GM19455 (cell line): ENCODE measurements around the gene CSTF3.
"Not testable (repeated sequence)": the region's sequence is repeated elsewhere in the genome, so short reads cannot be mapped to it uniquely, and the experiment has no call there.

Source experiments
- ATAC-seq: cut with Tn5 transposase; IDR thresholded peaks from one replicate; pipeline ENCODE4 v1.9.1; 2021; ENCODE audit not compliant: unreplicated experiment

The CSTF3 gene

DNA sequence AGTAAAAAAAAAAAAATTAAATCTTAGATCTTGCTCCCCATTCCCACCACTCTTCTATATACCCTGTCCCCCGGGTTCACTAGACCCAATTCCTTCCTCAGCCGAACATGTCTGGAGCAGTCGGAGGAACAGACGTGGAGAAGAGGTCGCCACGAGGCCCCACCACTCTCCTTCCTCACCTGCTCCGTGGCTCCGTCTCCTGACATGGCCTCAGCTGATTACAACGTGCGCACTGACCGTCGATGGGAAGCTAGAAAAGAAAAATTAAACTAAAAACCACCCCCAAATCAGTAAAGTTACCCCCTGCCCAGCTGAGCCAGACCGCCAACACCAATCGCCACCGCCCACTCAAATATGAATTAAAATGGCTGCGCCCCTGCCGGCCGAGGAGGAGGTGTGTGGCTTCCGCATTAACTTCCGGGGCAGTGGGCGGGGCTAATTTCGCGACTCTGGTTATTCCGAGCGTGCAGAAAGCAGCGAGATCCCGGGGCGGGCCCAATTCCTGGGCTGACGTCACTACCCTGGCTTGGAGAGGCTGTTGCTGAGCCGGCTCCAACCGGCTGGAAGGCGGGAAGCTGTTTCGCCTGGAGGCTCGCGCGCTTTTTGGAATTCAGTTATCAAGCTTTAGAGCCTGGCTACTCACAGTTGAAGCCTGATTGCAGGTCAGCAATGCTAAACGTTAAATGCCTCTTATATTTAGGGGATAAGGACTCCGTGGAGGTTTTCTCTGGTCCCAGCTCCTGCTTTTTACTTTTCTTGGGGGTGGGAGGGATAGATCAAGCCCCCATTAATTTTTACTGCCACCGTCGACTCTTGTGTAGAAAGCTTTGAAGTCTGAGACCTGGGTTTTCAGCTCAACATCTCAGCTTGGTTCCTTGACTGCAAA, at the start of gene CSTF3:
Gene CSTF3, minus strand, starts transcription at position 361 of the 886 bp plus-strand sequence. Its CDS starts 155 bp downstream, at position 206.
- ATAC-seq, result peak; percentile 92

DNA sequence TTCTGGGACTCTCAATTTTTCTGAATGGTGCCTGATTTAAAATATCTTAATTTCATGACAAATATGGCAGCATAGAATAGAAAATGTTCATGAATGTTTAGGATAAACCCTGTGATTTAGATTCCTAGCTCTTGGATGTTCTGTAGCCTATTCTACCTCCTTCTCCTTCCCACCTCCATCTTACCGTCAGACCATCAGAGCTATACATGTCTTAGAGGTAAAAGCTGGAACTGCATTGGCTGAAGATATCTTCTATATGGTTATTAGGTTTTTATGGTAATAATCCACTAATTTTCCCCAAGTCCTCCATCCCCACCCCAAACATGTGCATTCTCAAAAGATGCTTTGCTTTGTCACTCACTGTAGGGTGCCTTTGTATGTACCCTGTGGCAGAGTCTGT, 46.9 kb upstream of the CSTF3 start:
- no peak for ATAC-seq

GRCh38 chr11:33207408-33207985, 46.2 kb upstream of the CSTF3 start:
- ATAC-seq, result no peak

DNA sequence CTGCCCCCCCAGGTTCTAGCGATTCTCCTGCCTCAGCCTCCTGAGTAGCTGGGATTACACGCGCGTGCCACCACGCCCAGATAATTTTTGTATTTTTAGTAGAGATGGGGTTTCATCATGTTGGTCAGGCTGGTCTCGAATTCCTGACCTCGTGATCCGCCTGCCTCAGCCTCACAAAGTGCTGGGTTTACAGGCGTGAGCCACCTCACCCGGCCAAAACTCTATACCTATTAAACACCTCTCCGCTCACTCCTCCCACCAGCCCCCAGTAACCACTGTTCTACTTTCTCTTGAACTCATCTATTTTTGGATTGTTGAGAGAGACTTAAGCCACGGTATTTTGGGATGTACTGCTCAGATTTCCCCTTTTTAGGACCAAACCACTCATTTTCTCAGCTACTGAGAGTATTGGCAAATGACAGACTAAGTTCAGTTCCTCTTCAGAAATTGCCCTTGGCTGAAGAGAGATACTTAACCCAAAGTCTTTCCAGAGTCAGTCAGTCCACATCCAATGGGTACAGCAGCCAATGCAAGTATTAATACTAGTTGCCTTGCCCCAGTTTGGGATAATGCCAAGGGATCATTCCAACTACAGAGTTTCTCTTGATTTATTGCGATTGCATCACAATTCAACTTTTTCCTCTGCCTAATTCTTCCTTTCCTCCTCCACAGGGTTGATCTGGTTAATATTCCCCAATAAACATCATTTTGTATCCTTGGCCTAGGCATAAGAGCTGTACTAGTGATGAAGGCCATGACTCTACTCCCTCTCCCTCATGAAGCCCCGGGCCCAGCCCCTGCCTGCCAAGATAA, 36.8 kb upstream of the CSTF3 start:
- ATAC-seq, result no peak

- ATAC-seq, result no peak
These were observed 34.3 kb upstream of the CSTF3 start for GRCh38 chr11:33195462-33196173.

GRCh38 chr11:33194455-33194854, 33.2 kb upstream of the CSTF3 start:
- no peak for ATAC-seq

GRCh38 chr11:33191467-33191866, 30.2 kb upstream of the CSTF3 start:
- ATAC-seq, result no peak

DNA sequence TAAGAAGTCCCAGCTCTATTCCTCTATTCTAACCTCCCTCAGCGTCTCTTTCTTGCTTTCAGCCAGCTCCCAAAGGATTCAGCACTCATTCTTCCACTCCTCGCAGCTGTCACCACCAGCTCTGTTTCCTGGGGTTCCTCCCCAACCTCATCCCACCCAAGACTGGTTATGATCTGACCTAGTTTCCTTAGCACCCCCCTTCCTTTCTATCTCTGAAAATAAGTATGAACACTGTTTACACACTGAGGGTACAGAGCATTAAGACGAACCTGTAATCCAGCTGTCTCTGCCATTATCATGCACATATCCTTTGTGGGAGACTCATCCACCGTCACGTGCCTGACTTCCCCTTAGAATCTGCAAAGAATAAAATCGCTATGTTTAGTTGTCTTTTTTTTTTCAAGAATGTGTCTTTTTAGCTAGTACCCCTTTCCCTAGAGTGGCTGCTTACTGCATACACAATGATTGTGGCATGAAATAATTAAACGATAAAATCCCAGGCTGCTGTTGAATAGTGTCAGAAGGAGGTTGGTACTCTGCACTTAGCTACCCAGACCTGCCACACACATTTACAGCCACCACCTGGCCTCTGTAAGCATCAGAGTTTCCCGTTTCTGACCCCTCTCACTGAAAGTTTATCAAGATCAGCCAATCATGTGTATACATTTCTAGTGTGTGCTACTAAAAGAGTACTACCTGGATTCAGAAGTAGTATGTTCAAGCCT, 26.9 kb upstream of the CSTF3 start:
- ATAC-seq, result no peak

- no peak for ATAC-seq
These were observed 24.5 kb upstream of the CSTF3 start for GRCh38 chr11:33185756-33186155.

GRCh38 chr11:33182246-33182878, 21.1 kb upstream of the CSTF3 start:
- ATAC-seq, result no peak

DNA sequence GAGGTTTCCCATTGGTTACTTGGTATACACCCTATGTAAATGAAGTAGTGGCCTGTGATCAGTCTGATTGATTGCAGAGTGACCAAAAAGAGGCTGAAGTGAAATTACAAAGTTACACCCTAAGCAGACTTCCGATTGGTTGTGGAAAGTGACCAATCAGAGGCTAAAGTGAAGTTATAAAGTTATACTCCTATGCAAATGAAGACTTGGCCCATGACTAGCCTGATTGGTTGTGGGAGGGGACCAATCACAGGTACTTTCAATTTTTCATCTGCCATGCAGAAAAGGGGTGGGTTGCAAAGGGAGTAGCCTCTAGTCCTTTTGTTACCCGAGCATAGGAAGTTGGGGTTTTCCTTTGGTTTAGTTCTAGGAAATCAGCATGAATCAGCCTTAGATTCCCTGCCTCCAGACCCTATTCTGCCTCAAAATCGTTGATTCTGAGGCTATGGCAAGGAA, 18.1 kb upstream of the CSTF3 start:
- no peak for ATAC-seq

DNA sequence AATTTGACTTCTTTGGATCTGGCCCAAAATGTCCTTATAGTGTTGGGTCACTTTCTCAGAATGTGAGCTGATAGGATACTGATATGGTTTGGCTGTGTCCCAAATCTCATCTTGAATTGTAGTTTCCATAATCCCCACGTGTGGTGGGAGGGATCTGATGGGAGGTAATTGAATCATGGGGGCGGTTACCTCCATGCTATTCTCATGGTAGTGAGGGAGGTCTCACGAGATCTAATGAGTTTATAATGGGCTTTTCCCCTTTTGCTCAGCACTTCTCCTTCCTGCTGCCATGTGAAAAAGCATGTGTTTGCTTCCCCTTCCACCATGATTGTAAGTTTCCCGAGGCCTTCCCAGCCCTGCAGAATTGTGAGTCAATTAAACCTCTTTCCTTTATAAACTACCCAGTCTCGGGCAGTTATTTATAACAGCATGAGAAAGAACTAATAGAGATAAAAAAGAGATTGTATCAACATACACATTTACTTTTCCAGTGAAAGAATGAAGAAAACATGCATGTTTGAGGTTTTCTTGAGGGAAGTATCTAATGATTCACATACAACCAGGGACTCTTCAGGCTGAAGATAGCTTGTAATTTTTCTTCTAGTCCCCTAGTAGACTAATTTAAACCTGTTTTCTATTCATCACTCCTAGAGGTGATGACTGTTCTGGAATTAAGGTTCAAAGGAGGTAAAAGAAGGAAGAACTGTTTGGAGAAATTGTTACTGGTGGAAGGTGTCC, 17.3 kb upstream of the CSTF3 start:
- no peak for ATAC-seq

GRCh38 chr11:33177676-33178336, 16.5 kb upstream of the CSTF3 start:
- ATAC-seq, result no peak

DNA sequence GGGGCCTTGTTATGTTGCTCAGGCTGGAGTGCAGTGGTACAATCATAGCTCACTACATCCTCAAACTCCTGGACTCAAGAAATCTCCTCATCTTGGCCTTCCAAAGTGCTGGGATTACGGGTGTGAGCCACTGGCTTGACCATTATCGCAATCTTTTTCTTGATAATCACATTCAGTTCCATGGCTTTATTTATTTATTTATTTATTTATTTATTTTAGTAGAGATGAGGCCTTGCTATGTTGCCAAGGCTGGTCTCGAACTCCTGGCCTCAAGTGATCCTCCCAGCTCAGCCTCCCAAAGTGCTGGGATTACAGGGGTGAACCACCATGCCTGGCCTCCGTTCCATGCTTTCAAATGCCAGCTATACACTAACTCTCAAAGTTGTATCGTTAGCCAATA, 15.5 kb upstream of the CSTF3 start:
- not testable (repeated sequence) for ATAC-seq

GRCh38 chr11:33172996-33173395, 11.7 kb upstream of the CSTF3 start:
- no peak for ATAC-seq

DNA sequence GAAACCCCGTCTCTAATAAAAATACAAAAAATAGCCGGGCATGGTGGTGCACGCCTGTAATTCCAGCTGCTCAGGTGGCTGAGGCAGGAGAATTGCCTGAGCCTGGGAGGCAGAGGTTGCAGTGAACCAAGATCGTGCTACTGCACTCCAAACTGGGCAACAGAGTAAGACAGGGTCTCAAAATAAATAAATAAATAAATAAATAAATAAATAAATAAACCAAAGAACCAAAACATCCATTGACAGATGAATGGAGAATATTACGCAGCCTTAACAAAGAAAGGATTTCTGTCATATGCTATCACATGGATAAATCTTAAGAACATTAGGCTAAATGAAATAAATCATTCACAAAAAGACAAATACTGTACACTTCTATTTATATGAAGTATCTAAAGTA, 11.1 kb upstream of the CSTF3 start:
- no peak for ATAC-seq

GRCh38 chr11:33171251-33171650, 10.0 kb upstream of the CSTF3 start:
- no peak for ATAC-seq

- no peak for ATAC-seq
These were observed 7.5 kb upstream of the CSTF3 start for GRCh38 chr11:33168709-33169200.
